Lung (tissue), 12 donors: Measurements from ENCODE around the gene TRAF3IP3. TPM values are rescaled to one million over a fixed set of nuclear protein-coding genes. Genes with fewer than 3 reads are reported as not detected.

ENCODE experiments used
- ATAC-seq: fragments of 200-7000 bp; cut with Tn5 transposase; one replicate; pipeline ENCODE4 v1.9.1; 2020; ENCODE audit warnings: moderate number of reproducible peaks; ENCODE audit not compliant: insufficient read depth, low FRiP score
- DNase-seq, 3 donors: peaks; one replicate each; pipeline ENCODE4 v3.0.0-alpha.2; 2013 to 2017
- H3K27ac ChIP-seq, 2 donors: one replicate each; pipeline ENCODE4 v1.5.1; 2013; ENCODE audit warnings: mild to moderate bottlenecking in 2 of 2, moderate library complexity in 2 of 2, control low read depth in 1 of 2, inconsistent platforms in 1 of 2, low read depth in 1 of 2, low read length in 1 of 2
- H3K27me3 ChIP-seq, 3 donors: one replicate each; pipeline ENCODE4 v1.5.1; 2013; ENCODE audit warnings: low read length in 2 of 3; ENCODE audit not compliant: control insufficient read depth in 3 of 3, insufficient read depth in 3 of 3
- H3K36me3 ChIP-seq, 4 donors: one replicate each; pipeline ENCODE4 v1.5.1; 2013; ENCODE audit warnings: low read length in 4 of 4, mild to moderate bottlenecking in 1 of 4, moderate library complexity in 1 of 4; ENCODE audit not compliant: control insufficient read depth in 4 of 4, insufficient read depth in 4 of 4
- H3K4me1 ChIP-seq, 5 donors: one replicate each; pipeline ENCODE4 v1.5.1; 2013; ENCODE audit warnings: low read length in 5 of 5, mild to moderate bottlenecking in 2 of 5, moderate library complexity in 1 of 5; ENCODE audit not compliant: control insufficient read depth in 5 of 5, insufficient read depth in 5 of 5
- H3K4me3 ChIP-seq: one replicate; pipeline ENCODE4 v1.5.1; 2013; ENCODE audit warnings: mild to moderate bottlenecking, control low read depth, moderate library complexity
- H3K9ac ChIP-seq, 2 donors: one replicate each; pipeline ENCODE4 v1.5.1; 2013; ENCODE audit warnings: low read length in 2 of 2, control low read depth in 1 of 2; ENCODE audit not compliant: insufficient read depth in 1 of 2
- H3K9me3 ChIP-seq, 4 donors: one replicate each; pipeline ENCODE4 v1.5.1; 2013; ENCODE audit warnings: low read length in 3 of 4, mild to moderate bottlenecking in 1 of 4, moderate library complexity in 1 of 4; ENCODE audit not compliant: control insufficient read depth in 4 of 4, insufficient read depth in 3 of 4
- CTCF ChIP-seq: IDR thresholded peaks from 2 replicates; pipeline ENCODE4 v1.5.1; 2012; ENCODE audit warnings: mild to moderate bottlenecking; ENCODE audit errors: control extremely low read depth, extremely low read depth
- WGBS, 2 donors: extraction: QIAGEN DNeasy Blood & Tissue Kit; methylation state at CpG; one replicate each; pipeline ENCODE4 v1.1.7; 2013; 5-methylcytosine and 5-hydroxymethylcytosine counted together
- polyA plus RNA-seq, 2 donors: library from polyadenylated mRNA; stranded (reverse); fragments of 200-250 nt; gene quantifications; one replicate each; pipeline ENCODE4 v1.2.1, GENCODE V29; 2013
- total RNA-seq, 2 donors: library from RNA; depleted of rRNA in 1 of 2; stranded (reverse); fragments of >200 nt in 1 of 2; gene quantifications; one replicate each; pipeline ENCODE4 v1.2.1, GENCODE V29; 2014 to 2021
- donor health status: control.
- donor health status: control.
- donor health status: Bipolar disorder and iron deficiency.
- donor health status: healthy.
- donor health status: DM: yes; HTN: yes; CAD: no.

TRAF3IP3 gene
- total and polyA plus RNA-seq, 4 donors, result 6.0 to 15.7 (median 7.6) TPM

GRCh38 chr1:209817691-209818090, 61.8 kb downstream of the TRAF3IP3 start:
- Histone ChIP-seq H3K27ac (no peak overlapping the region), H3K4me3 (no peak overlapping the region), H3K27me3 (peaks cover 0 to 6% (median 0%) of the 10 kb centered on the region in 3 donors), H3K9ac (no peak overlapping the region), H3K36me3 (no peaks in the 10 kb centered on the region), H3K9me3 (no peaks in the 10 kb centered on the region), H3K4me1 (no peaks in the 10 kb centered on the region)
- no peak for TF ChIP-seq CTCF
- WGBS, 2 donors, result 91 to 96% methylated on average over 1 of the region's 1 CpG
- ATAC-seq (no peak), DNase-seq (no peak)

- H3K9me3 ChIP-seq, result no peaks in the 10 kb centered on the region
- no peak for TF ChIP-seq CTCF
- ATAC-seq (no peak), DNase-seq (peak in 1 of 3 donors; percentile 3)
- H3K27ac ChIP-seq, result no peak overlapping the region
- no peaks in the 10 kb centered on the region for H3K36me3 ChIP-seq
- H3K9ac ChIP-seq, result no peak overlapping the region
- H3K27me3 ChIP-seq, result peaks cover 0 to 9% (median 0%) of the 10 kb centered on the region in 3 donors
- H3K4me1 ChIP-seq, result no peaks in the 10 kb centered on the region
- WGBS, 2 donors, result 48 to 58% methylated on average over 1 of the region's 1 CpG
- no peak overlapping the region for H3K4me3 ChIP-seq
These were observed 63.2 kb downstream of the TRAF3IP3 start for GRCh38 chr1:209819058-209819457.

GRCh38 chr1:209820986-209821385, 65.1 kb downstream of the TRAF3IP3 start:
- Histone ChIP-seq H3K9me3 (no peaks in the 10 kb centered on the region), H3K4me3 (no peak overlapping the region), H3K9ac (no peak overlapping the region), H3K27ac (no peak overlapping the region), H3K27me3 (peaks cover 0 to 9% (median 0%) of the 10 kb centered on the region in 3 donors), H3K36me3 (no peaks in the 10 kb centered on the region), H3K4me1 (no peaks in the 10 kb centered on the region)
- no peak for TF ChIP-seq CTCF
- 60 to 74% methylated on average over 4 of the region's 4 CpGs for WGBS, 2 donors
- ATAC-seq (no peak), DNase-seq (no peak)

GRCh38 chr1:209822706-209823105, 66.9 kb downstream of the TRAF3IP3 start:
- no peak for TF ChIP-seq CTCF
- Histone ChIP-seq H3K27ac (no peak overlapping the region), H3K9me3 (no peaks in the 10 kb centered on the region), H3K27me3 (peaks cover 0 to 9% (median 0%) of the 10 kb centered on the region in 3 donors), H3K4me1 (no peaks in the 10 kb centered on the region), H3K9ac (no peak overlapping the region), H3K4me3 (no peak overlapping the region), H3K36me3 (no peaks in the 10 kb centered on the region)
- WGBS, 2 donors, result 63 to 71% methylated on average over 7 of the region's 7 CpGs
- ATAC-seq (no peak), DNase-seq (no peak)
